Muscle of leg (tissue), 11 donors: ENCODE data around the gene CNKSR3. TPM values are rescaled to one million over a fixed set of nuclear protein-coding genes. Genes with fewer than 3 reads are reported as not detected.

ENCODE experiments used
- DNase-seq: peaks from one replicate; pipeline ENCODE4 v3.0.0; 2013
- H3K27ac ChIP-seq: one replicate; pipeline ENCODE4 v1.5.1; 2013; ENCODE audit warnings: mild to moderate bottlenecking, low read length, control low read depth
- H3K27me3 ChIP-seq: one replicate; pipeline ENCODE4 v1.6.1; 2013; ENCODE audit warnings: low read length; ENCODE audit not compliant: control insufficient read depth, insufficient read depth
- H3K36me3 ChIP-seq: one replicate; pipeline ENCODE4 v1.6.1; 2013; ENCODE audit warnings: low read length; ENCODE audit not compliant: control insufficient read depth, insufficient read depth
- H3K4me1 ChIP-seq: one replicate; pipeline ENCODE4 v1.6.1; 2013; ENCODE audit warnings: low read length; ENCODE audit not compliant: control insufficient read depth, insufficient read depth
- H3K4me3 ChIP-seq: one replicate; pipeline ENCODE4 v1.5.1; 2013; ENCODE audit warnings: low read length, control low read depth
- H3K9me3 ChIP-seq: replicated peaks from 2 replicates; pipeline ENCODE4 v1.6.1; 2013; ENCODE audit warnings: low read depth, low read length; ENCODE audit not compliant: control insufficient read depth
- WGBS: methylation state at CpG from one replicate; pipeline ENCODE4 v1.1.5; 2013; ENCODE audit warnings: missing lambda C conversion rate; ENCODE audit not compliant: insufficient coverage; 5-methylcytosine and 5-hydroxymethylcytosine counted together
- polyA plus RNA-seq, 8 donors: library from polyadenylated mRNA; unstranded; fragments of 120-200 nt; gene quantifications; one replicate each; pipeline versions ENCODE4 v1.2.1 to v1.2.3, GENCODE V29; 2013; ENCODE audit warnings: inconsistent platforms in 1 of 8, low replicate concordance in 1 of 8; ENCODE audit not compliant: insufficient read length in 8 of 8, insufficient read depth in 1 of 8
- total RNA-seq: library from RNA; stranded (reverse); fragments of 120-200 nt; gene quantifications from one replicate; pipeline ENCODE4 v1.2.4, GENCODE V29; 2013

The CNKSR3 gene
- total and polyA plus RNA-seq, 9 donors: 11.6 to 22.1 (median 14.7) TPM

GRCh38 chr6:154459513-154459912 is 51.0 kb downstream of the CNKSR3 start:
- no CpG with 5 or more reads among the region's 6 CpGs for WGBS
- H3K4me3 ChIP-seq: no peak overlapping the region
- no peaks in the 10 kb centered on the region for H3K36me3 ChIP-seq
- H3K27ac ChIP-seq: no peak overlapping the region
- peaks cover 24% of the 10 kb centered on the region for H3K4me1 ChIP-seq
- no peaks in the 10 kb centered on the region for H3K27me3 ChIP-seq
- DNase-seq: no peak
- no peaks in the 10 kb centered on the region for H3K9me3 ChIP-seq

DNA sequence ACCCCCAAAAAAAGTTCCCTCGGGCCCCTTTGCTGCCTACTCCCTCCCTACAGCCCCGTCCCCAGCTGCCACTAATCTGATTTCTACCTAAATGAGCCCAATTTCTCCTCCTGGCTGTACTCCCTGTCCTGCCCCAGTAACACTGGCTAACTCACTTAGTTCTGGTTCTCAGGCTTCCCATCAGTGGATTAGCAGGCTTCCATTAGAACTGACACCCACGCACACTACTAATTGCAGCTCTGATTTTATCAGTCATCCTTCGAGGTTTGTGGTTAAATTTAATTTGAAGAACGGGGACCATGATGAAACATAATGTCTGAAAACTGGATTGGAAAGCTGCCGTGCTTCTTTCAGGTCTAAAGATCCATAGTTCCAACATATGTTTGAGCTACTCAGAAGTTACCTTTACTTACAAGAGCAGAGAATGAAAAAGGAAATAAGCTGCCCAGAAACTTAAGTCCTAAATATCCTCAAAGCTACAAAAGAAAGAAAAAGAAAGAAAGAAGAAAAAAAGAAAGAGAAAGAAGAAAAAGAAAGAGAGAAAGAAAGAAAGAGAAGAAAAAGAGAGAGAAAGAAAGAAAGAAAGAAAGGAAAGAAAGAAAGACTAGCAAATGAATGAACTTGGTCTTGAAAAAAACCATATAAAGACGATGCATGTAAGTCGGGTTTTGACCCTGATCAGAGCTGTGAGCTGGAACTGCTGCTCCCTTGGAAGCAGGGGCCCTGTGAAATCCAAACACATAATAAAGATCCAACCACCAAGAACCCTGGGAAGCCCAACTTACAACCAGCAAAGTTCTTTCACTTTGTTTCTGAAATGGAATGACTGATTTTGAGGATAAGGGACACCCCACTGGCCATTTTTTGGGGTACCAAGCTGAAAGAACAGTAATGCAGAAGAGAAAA is 51.7 kb downstream of the CNKSR3 start:
- Histone ChIP-seq H3K27me3 (no peaks in the 10 kb centered on the region), H3K4me1 (peaks cover 23% of the 10 kb centered on the region), H3K27ac (peak overlapping the region; percentile 40), H3K4me3 (no peak overlapping the region), H3K9me3 (no peaks in the 10 kb centered on the region), H3K36me3 (no peaks in the 10 kb centered on the region)
- 61% methylated on average over 2 of the region's 8 CpGs for WGBS
- no peak for DNase-seq

- Histone ChIP-seq H3K27me3 (no peaks in the 10 kb centered on the region), H3K4me1 (peaks cover 21% of the 10 kb centered on the region), H3K4me3 (no peak overlapping the region), H3K9me3 (no peaks in the 10 kb centered on the region), H3K27ac (no peak overlapping the region), H3K36me3 (no peaks in the 10 kb centered on the region)
- WGBS: 51% methylated on average over 2 of the region's 5 CpGs
- no peak for DNase-seq
These were observed 52.6 kb downstream of the CNKSR3 start for GRCh38 chr6:154457881-154458284.

DNA sequence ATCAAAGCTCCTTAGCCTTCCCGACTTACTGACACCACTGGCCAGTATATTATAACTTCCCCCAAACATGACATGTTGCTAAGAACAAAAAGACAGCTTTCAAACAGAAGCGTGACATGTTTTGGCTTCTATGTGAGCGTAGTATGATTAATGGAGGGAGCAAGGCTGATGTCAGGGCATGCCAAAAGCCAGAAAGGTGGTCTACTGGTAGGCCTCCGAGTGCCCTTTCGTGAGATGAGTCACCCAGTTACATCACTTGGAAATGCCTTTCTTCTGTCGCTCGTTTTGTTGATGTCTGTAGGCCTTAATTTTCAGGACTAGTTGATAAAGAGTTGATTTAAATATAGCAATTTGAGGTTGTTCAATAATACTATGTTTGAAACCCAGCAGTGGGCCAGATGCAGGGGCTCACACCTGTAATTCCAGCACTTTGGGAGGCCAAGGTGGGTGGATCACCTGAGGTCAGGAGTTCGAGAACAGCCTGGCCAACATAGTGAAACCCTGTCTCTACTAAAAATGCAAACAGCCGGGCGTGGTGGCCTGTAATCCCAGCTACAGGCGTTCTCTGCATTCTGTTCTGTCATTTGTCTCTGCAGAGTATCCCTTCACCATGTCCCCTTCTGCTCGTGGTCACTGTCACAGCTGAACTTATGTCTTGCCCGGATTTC is 53.3 kb downstream of the CNKSR3 start:
- H3K36me3 ChIP-seq: no peaks in the 10 kb centered on the region
- no peaks in the 10 kb centered on the region for H3K9me3 ChIP-seq
- no peak overlapping the region for H3K4me3 ChIP-seq
- peak overlapping the region; percentile 22 for H3K27ac ChIP-seq
- no peaks in the 10 kb centered on the region for H3K27me3 ChIP-seq
- peaks cover 23% of the 10 kb centered on the region for H3K4me1 ChIP-seq
- 90% methylated on average over 8 of the region's 13 CpGs for WGBS
- no peak for DNase-seq

DNA sequence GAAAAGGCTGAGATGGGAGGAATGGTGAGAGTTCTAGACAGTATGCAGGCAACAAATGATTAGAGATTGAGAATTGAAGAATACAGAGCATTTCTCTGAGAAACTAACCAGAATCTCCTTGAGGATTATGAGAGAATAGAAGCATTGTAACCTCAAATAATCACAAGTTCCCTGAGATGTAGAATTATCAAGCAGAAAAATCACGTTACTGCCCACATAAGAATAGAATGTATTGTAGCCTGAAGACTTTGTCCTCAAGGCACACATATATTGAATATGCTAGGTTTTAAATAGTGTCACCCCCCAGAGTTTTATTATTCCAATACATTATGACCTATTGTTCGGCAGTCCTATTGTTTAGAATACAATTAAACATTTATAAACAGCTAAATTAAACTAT is 57.2 kb downstream of the CNKSR3 start:
- H3K4me1 ChIP-seq: peaks cover 21% of the 10 kb centered on the region
- no peaks in the 10 kb centered on the region for H3K27me3 ChIP-seq
- no peaks in the 10 kb centered on the region for H3K9me3 ChIP-seq
- H3K4me3 ChIP-seq: no peak overlapping the region
- no CpG with 5 or more reads among the region's 2 CpGs for WGBS
- no peak overlapping the region for H3K27ac ChIP-seq
- DNase-seq: no peak
- H3K36me3 ChIP-seq: no peaks in the 10 kb centered on the region

DNA sequence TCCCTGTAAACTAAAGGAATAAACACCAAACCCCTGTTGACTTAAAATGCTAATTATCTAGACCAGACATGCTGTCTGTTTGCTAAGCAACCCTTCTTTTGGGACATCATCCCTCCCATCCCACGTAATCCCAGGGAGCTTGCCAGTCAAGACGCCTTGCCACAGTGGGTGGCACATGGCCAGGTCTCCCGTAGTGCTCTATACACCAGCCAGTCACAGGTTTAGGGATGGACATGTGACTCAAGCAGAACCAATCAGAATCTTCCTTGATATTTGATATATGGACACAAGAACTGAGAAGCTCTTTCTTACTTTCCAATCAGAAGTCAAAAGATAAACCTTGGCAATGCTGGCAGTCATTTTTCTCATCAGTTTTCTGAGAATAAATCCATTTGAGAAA is 60.0 kb downstream of the CNKSR3 start:
- no CpG with 5 or more reads among the region's 3 CpGs for WGBS
- Histone ChIP-seq H3K27ac (no peak overlapping the region), H3K4me3 (no peak overlapping the region), H3K36me3 (no peaks in the 10 kb centered on the region), H3K27me3 (no peaks in the 10 kb centered on the region), H3K4me1 (peaks cover 18% of the 10 kb centered on the region), H3K9me3 (no peaks in the 10 kb centered on the region)
- DNase-seq: no peak

DNA sequence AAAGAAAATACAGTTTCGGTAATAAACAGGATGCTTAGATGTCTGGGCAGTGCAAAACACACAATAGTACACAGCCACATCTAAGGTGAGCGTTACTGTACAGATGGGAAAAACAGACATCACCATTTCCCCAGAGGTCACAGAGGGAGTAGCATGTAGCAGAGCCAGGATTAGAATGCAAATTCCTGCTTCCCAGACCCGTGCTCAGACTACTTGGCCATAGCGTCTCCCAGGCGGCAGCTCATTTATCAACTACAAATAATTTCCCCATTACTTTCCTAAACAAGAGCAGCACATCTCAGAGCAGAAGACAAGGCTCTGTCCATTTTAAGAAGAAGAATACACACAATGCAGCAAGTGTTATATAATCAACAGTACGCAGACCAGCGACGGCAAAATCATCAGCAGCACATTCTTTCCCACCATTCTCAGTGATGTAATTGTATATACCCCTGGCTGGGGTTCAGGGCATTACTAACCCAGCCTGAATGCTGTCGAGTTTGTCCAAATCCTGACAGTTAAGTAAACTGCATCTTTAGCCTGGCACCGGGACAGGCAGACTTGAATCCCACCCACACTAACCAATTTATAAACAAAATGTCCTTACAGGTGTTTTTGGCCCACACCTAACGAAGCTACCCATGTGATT is 61.9 kb downstream of the CNKSR3 start:
- DNase-seq: peak; percentile 94
- Histone ChIP-seq H3K9me3 (no peaks in the 10 kb centered on the region), H3K27me3 (no peaks in the 10 kb centered on the region), H3K36me3 (no peaks in the 10 kb centered on the region), H3K27ac (peak overlapping the region; percentile 88), H3K4me3 (no peak overlapping the region), H3K4me1 (peaks cover 18% of the 10 kb centered on the region)
- WGBS: 13% methylated on average over 6 of the region's 11 CpGs

GRCh38 chr6:154447954-154448353 is 62.5 kb downstream of the CNKSR3 start:
- peaks cover 18% of the 10 kb centered on the region for H3K4me1 ChIP-seq
- H3K36me3 ChIP-seq: peaks cover 4% of the 10 kb centered on the region
- no peaks in the 10 kb centered on the region for H3K27me3 ChIP-seq
- peak overlapping the region; percentile 88 for H3K27ac ChIP-seq
- H3K9me3 ChIP-seq: no peaks in the 10 kb centered on the region
- no CpG with 5 or more reads among the region's 2 CpGs for WGBS
- no peak overlapping the region for H3K4me3 ChIP-seq
- DNase-seq: peak; percentile 76

- Histone ChIP-seq H3K9me3 (no peaks in the 10 kb centered on the region), H3K4me1 (peaks cover 16% of the 10 kb centered on the region), H3K4me3 (no peak overlapping the region), H3K36me3 (peaks cover 6% of the 10 kb centered on the region), H3K27me3 (no peaks in the 10 kb centered on the region), H3K27ac (peak overlapping the region; percentile 88)
- DNase-seq: no peak
- WGBS: 100% methylated on average over 5 of the region's 8 CpGs
These were observed 63.5 kb downstream of the CNKSR3 start for GRCh38 chr6:154446984-154447383.

GRCh38 chr6:154445417-154445816 is 65.1 kb downstream of the CNKSR3 start:
- H3K4me1 ChIP-seq: peaks cover 16% of the 10 kb centered on the region

More at GRCh38 chr6:154445417-154445816, 65.1 kb downstream of the CNKSR3 start:
- no peak overlapping the region for H3K27ac ChIP-seq
- DNase-seq: no peak
- no CpG with 5 or more reads among the region's 2 CpGs for WGBS
- H3K4me3 ChIP-seq: no peak overlapping the region
- H3K36me3 ChIP-seq: peaks cover 17% of the 10 kb centered on the region
- H3K9me3 ChIP-seq: no peaks in the 10 kb centered on the region
- no peaks in the 10 kb centered on the region for H3K27me3 ChIP-seq
